HepG2 (cell line): ENCODE measurements around the gene COX15.

Experiments used
- EZH2 ChIP-seq: conservative IDR thresholded peaks from 2 replicates; pipeline ENCODE4 v1.6.1; 2012; ENCODE audit warnings: mild to moderate bottlenecking, low read depth, low read length, moderate library complexity
- TF ChIP-seq, protein P1 (sequence below), 2 experiments: sonication (generic) in 1 of 2; formaldehyde crosslinking in 1 of 2; IDR thresholded peaks; 2 replicates each; pipeline versions ENCODE4 v1.5.1 to v1.6.1; 2011 to 2020; ENCODE audit warnings: borderline replicate concordance in 1 of 2, low read depth in 1 of 2, low read length in 1 of 2, mild to moderate bottlenecking in 1 of 2, missing genetic modification reagents in 1 of 2, moderate library complexity in 1 of 2
- TF ChIP-seq, protein P2 (sequence below): sonication (generic); formaldehyde crosslinking; IDR thresholded peaks from 2 replicates; pipeline ENCODE4 v1.5.0; 2020; ENCODE audit warnings: mild to moderate bottlenecking, missing genetic modification reagents, moderate library complexity
- TF ChIP-seq, protein P3 (sequence below): sonication (generic); formaldehyde crosslinking; IDR thresholded peaks from 2 replicates; pipeline ENCODE4 v1.4.0; 2020; ENCODE audit warnings: low read depth, missing genetic modification reagents

DNA sequence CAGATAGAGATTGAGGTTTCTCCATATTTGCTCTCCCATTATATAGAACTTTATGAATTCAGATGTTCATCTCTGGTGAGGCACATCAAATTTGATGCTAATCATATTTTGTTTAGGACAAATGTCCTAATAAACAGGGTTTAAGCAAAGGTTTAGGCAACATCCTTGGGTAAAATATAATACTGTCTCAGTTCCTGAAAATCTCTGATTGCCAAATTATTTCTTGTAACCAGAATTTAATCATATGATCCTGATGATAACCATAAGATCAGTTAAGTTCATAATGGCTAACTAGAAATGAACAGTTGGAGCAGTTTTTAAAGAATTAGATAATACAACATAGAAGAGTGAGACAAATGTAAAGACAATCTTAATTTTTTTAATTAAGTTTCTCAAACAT, 18.7 kb upstream of the COX15 start:
- TF ChIP-seq, protein P1, sequence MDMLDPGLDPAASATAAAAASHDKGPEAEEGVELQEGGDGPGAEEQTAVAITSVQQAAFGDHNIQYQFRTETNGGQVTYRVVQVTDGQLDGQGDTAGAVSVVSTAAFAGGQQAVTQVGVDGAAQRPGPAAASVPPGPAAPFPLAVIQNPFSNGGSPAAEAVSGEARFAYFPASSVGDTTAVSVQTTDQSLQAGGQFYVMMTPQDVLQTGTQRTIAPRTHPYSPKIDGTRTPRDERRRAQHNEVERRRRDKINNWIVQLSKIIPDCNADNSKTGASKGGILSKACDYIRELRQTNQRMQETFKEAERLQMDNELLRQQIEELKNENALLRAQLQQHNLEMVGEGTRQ (IDR thresholded peaks at IDR 0.05; ENCODE audit: low read depth, low read length): no peak
- TF ChIP-seq, protein P1 (CRISPR knock-in tag; IDR thresholded peaks at IDR 0.05; ENCODE audit: borderline replicate concordance): no peak
- no peak for TF ChIP-seq EZH2
- TF ChIP-seq, protein P2, sequence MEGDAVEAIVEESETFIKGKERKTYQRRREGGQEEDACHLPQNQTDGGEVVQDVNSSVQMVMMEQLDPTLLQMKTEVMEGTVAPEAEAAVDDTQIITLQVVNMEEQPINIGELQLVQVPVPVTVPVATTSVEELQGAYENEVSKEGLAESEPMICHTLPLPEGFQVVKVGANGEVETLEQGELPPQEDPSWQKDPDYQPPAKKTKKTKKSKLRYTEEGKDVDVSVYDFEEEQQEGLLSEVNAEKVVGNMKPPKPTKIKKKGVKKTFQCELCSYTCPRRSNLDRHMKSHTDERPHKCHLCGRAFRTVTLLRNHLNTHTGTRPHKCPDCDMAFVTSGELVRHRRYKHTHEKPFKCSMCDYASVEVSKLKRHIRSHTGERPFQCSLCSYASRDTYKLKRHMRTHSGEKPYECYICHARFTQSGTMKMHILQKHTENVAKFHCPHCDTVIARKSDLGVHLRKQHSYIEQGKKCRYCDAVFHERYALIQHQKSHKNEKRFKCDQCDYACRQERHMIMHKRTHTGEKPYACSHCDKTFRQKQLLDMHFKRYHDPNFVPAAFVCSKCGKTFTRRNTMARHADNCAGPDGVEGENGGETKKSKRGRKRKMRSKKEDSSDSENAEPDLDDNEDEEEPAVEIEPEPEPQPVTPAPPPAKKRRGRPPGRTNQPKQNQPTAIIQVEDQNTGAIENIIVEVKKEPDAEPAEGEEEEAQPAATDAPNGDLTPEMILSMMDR: no peak
- TF ChIP-seq, protein P3, sequence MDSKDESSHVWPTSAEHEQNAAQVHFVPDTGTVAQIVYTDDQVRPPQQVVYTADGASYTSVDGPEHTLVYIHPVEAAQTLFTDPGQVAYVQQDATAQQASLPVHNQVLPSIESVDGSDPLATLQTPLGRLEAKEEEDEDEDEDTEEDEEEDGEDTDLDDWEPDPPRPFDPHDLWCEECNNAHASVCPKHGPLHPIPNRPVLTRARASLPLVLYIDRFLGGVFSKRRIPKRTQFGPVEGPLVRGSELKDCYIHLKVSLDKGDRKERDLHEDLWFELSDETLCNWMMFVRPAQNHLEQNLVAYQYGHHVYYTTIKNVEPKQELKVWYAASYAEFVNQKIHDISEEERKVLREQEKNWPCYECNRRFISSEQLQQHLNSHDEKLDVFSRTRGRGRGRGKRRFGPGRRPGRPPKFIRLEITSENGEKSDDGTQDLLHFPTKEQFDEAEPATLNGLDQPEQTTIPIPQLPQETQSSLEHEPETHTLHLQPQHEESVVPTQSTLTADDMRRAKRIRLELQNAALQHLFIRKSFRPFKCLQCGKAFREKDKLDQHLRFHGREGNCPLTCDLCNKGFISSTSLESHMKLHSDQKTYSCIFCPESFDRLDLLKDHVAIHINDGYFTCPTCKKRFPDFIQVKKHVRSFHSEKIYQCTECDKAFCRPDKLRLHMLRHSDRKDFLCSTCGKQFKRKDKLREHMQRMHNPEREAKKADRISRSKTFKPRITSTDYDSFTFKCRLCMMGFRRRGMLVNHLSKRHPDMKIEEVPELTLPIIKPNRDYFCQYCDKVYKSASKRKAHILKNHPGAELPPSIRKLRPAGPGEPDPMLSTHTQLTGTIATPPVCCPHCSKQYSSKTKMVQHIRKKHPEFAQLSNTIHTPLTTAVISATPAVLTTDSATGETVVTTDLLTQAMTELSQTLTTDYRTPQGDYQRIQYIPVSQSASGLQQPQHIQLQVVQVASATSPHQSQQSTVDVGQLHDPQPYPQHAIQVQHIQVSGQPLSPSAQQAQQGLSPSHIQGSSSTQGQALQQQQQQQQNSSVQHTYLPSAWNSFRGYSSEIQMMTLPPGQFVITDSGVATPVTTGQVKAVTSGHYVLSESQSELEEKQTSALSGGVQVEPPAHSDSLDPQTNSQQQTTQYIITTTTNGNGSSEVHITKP (CRISPR knock-in tag): no peak
